Anterior cingulate cortex (tissue), 58 donors: ENCODE results near the gene PROK1.
A peak's percentile ranks its signal among the peaks of the same experiment; 100 is the strongest.
"Not testable (repeated sequence)": the region's sequence is repeated elsewhere in the genome, so short reads cannot be mapped to it uniquely, and the experiment has no call there.

ENCODE experiments used
- DNase-seq, 58 donors: peaks; one replicate each; lab custom pipeline; 2025; lab: John Stamatoyannopoulos, UW

The PROK1 gene

DNA sequence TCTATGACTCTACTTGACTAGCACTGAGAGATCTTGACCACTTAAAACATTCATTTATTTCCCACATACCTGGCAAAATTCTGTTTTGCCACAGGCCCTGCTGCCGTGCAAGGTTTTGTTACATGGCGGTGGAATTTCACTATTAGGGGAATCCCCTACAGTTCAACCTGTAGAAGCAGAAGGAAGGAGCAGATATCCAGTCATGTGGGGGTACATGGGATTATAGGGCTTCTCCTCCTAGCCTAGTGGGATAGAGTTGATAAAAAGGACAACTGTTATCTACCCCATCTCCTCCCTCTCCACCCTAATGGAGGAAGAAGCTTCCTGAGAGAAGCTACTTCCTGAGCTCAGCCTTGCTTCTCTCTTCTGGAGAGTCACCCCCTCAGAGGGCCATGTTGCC lies 17.7 kb upstream of the PROK1 start:
- no peak for DNase-seq

DNA sequence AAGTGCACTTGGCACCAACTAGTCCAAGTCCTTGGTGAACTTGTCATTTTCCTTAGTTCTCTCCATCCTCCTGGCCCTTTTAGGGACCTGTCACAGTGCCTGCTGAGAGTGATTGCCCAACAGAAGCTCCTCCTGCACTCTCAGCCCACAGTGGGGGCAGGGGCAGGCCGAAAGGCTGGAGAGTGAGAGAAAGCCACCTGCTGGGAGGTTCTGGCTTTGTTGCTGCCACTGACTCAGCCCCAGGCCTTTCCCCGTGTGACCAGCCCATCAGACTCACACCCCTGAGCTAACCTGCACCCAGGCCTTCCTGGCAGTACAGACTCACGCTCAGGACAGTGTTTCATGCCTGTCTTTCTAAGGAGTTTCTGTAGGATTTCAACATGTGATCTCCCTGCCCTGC lies 17.1 kb upstream of the PROK1 start:
- peak in 6 of 58 donors; percentile 1 to 61 (median 8) for DNase-seq

DNA sequence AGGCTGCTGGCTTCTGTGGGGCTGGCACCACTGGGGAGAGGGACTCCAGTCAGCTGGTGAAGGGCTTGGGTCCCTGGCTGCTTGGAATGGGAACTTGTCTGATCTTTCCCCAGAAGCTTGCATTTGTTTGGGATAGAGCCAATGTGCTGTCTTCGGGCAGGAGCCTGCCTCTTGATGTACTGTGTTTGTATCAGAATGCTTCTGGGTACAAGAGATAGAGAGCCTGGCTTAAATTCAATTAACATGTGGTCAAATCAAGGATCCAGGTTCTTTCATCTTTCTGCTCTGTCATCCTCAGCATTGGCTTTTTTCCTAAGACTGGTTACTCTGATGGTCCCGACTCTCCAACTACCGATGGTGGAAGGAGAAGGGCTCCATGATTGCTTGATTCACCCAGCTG lies 16.0 kb upstream of the PROK1 start:
- DNase-seq, result no peak

DNA sequence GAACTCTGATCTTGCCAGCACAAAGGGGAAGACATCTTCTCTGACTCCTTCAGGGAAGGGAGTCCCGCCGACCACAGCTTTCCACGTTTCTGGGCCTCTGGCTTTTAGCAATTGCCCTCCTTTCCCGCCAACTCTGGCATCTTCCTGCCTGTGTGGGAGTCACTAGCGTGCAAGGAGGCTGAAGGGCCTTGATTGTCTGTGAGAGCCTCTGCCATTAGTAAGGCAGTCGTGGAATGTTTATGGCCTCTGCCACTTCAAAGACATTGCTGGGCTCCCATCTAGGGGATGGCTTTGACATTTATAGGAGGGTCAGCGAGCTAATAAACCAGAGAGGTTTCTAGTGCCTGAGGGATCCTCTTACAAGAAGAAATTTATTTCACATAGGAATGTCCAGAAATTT lies 14.3 kb upstream of the PROK1 start:
- no peak for DNase-seq

DNA sequence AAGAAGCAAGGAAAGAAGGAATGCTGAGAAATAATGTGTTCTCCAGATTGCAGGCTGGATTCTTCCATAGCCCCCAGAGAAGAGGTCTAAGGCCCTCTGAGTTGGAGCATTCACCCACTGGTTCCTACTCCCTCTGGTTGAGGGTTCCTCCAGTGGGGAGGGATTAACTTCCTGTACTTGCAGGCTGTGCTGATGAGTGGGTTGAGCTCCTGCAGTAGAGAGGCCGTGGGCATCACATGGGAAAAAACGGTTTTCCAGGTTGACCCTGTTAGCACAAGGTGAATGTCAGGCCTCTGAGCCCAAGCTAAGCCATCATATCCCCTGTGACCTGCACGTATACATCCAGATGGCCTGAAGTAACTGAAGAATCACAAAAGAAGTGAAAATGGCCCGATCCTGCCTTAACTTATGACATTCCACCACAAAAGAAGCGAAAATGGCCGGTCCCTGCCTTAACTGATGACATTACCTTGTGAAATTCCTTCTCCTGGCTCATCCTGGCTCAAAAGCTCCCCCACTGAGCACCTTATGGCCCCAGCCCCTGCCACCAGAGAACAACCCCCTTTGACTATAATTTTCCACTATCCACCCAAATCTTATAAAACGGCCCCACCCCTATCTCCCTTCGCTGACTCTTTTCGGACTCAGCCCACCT lies 13.2 kb upstream of the PROK1 start:
- not testable (repeated sequence) for DNase-seq

DNA sequence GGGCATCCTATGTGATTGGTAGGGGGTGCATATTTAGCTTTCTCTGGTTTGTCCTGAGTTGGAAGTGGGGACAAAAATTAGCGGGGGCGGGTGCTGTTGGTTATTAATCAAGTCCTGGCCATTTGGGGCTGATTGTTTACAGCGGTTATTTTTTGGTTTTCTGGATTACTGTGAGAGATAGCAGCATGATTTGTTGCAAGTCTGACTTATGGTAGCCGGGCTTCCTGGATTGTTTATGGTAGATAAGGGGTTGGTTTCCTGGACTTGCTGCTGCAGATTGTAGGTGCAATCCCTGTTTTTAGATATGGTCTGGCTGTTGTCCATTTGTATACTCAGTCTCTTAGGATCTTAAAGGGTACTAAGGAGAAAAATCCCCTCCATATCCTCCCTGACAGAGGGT lies 12.1 kb upstream of the PROK1 start:
- DNase-seq, result no peak

DNA sequence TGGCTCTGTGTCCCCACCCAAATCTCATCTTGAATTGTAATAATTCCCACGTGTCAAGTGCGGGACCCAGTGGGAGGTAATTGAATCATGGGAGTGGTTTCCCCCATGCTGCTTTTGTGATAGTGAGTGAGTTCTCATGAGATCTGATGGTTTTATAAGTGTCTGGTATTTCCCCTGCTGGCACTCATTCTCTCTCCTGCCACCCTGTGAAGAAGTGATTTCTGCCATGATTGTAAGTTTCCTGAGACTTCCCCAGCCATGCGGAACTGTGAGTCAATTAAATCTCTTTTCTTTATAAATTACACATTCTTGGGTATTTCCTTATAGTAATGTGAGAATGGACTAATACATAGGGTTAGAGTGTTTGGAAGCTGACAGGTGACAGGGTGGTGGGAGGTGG lies 11.1 kb upstream of the PROK1 start:
- DNase-seq, result not testable (repeated sequence)

DNA sequence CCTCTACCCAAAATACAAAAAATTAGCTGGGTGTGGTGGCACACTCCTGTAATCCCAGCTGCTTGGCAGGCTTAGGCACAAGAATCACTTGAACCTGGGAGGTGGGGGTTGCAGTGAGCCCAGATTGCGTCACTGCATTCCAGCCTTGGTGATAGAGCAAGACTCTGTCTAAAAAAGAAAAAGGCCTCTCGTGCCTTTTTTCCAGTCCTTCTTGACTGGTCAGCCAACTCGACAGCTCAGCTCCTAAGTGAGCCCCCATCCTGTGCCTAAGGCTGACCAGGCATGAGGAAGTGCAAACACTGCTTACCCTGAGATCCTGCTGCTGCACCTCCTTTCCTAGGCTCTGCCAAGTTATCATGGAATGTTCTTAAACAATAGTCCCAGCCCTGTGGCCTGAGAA lies 10.1 kb upstream of the PROK1 start:
- DNase-seq, result no peak

DNA sequence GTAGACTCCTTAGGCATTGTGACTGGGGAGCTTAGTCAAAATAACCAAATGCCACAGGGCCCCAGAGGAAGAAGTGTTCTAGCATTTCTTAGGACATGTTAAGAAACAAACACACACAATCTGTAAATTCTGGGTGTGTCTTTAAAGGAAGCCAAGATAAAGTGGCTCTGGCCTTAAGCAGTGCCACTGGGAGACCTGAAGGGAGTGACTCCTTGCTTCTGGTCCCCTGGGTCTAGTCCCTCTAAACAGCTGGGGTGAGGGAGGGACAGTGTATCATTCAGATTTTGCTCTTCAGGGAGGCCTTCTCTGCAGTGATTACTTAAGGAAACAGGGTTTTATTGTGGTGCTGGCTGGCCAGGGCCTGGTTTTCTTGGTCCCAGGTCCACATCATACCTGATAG lies 9.1 kb upstream of the PROK1 start:
- no peak for DNase-seq

DNA sequence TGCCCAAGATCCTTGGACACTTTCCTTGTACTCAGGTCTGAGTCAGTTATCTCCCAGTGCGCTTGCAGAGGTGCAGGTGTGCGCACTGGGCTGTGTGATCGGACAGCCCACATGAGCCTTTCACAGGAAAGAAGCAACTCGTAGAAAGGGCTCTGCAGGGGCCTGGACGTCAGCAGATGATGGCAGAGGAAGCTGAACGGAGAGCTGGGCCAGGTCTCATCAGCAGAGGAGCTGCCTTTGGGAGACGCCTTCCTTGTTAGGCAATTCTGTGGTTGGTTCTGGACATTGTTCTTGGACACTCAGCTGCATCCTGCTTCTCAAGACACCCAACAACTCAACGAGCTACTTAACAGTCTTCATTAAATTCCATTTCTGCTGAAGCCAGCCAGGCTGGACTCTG lies 7.5 kb upstream of the PROK1 start:
- DNase-seq, result no peak

DNA sequence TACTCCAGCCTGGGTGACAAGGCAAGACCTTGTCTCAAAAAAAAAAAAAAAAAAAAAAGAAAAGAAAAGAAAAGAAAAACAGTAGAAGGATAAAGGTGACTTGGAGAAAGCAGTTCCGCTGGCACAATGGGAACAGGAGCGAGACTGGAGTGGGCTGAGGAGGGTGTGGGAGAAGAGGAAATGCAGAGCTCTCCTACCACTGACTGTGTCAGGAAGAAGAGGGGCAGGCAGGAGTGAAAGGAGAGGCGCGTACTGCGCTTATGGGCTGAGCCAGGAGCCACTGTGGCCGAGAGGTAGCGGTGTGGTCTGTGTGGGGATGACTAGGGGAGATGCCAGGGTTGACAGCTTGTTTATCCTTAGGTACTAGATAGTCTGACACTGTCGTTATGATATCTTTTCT lies 6.4 kb upstream of the PROK1 start:
- no peak for DNase-seq

DNA sequence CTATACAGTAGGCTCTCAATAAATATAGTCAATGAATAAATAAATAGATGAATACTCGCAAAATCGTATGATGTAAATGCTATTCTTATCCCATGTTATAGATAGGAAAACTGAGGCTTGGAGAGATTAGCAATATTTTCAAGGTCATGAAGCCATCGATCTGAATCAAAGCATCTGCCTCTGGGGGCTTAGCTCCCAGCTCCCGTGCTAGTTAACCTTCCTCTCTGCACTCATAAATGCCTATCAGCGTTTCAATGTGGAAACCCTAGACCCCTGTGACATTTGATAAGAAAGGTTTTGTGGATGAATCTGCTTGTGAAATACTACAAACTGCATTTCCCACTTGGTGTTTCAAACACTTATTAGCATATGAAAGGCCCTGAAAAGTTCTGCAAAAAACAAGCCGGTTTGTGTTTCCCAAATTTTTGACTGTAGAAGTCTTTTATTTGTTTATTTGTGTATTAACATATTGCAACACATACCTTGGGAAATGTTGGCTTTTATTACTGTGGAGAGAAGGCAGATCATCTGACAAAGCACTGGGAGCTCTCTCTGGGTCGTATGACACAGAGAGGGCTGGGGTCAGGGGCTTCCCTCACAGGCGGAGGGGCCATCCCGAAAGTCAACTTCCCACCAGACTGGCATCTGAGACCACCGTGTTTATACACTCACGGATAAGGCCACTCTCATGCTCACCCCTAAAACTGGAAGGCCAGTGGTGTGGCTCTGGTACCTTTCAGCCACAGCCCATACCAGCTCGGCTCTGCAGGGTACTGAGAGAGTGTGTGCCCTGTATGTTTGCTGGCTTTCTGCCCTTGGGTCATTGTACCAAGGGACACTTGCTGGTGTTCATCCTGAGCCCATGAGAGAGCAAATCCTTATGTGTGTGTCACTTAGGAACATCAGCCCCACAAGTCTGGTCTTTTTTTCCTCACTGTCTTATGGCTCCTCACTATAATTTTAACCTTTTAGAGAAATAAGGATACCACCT lies 993 bp upstream of the PROK1 start:
- no peak for DNase-seq

DNA sequence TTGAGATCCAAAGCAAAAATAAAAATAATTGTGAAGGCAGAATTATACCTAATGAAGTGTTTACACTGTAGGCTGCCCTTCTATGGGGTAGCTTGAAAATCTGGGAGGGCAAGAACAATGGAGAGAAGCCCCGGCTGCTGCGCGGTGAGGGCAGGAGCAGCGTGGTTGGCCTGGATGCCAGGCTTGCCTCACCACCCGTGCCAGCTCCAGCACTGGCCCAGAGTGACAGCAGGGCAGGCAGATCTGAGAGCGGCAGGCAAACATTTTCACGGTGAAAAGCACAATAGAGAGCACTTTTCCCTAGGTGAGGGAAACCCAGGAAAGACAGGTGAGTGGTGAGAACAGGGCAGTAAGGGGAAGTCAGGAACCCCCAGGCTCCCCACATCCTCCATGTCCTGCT lies 1.4 kb downstream of the PROK1 start:
- DNase-seq, result peak in 1 of 58 donors; percentile 4

DNA sequence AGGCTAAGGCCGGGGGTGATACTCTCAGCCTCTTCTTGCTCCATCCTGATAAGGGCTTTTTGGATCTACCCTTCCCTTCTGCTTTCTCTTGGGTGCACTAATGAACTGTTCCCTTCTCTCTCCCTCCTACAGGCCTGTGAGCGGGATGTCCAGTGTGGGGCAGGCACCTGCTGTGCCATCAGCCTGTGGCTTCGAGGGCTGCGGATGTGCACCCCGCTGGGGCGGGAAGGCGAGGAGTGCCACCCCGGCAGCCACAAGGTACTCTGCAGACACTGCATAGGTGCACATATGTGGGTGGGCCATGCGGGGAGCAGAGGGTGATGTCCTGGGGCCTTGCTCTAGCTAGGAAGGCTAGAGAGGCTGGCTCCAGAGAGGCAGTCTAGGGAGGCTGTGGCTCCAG lies 2.9 kb downstream of the PROK1 start:
- DNase-seq, result no peak

DNA sequence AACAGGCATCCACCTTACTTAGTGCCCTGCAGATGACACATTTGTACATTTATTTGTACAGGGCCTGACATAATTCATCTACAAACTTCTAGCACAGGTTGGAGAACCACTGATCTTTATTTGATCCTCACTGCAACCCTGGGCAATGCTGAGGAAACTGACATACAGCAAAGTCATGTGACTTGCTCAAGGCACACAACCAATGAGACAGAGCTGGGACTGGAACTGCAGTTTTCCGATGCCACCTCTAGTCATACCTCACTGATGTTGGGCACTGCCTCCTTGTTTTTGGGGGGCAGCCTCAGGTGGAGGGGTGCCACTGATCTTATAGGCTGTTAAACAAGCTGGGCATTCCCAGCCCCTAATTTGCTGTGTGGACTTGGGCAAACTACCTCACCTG lies 3.4 kb downstream of the PROK1 start:
- DNase-seq, result no peak

DNA sequence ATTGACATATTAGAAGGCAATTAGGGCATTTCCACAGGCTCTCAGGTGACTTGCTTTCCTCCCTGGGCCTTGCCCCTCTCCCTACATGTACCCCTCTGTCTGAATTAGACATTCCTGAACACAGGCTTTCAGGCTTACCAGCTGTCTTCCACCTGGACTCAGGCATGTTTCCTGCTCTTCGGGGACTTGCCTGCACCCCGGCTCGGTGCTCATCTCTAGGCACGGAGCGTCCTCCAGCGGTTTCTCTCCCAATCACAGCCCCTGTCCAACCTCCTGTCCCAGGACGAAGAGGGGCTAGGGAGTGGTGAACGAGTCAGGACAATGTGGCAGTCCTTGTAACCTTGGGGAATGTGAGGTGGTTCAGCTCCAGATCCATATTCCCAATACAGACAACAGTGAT lies 4.2 kb downstream of the PROK1 start:
- DNase-seq, result no peak

DNA sequence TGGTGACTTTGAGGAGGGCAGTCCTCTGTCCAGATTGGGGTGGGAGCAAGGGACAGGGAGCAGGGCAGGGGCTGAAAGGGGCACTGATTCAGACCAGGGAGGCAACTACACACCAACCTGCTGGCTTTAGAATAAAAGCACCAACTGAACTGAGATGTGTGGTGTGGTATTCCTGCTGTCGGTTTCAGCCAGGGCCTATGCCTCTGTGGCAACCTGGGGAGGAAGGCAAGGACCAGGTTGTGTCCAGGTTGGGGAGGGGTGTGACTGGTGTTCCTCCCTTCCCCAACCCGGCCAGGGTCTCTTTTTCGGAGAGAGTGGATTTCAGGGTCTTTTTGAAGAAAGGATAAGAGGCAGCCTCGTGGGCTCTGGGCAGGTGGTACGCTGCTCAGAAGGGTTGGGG lies 6.3 kb downstream of the PROK1 start:
- no peak for DNase-seq

DNA sequence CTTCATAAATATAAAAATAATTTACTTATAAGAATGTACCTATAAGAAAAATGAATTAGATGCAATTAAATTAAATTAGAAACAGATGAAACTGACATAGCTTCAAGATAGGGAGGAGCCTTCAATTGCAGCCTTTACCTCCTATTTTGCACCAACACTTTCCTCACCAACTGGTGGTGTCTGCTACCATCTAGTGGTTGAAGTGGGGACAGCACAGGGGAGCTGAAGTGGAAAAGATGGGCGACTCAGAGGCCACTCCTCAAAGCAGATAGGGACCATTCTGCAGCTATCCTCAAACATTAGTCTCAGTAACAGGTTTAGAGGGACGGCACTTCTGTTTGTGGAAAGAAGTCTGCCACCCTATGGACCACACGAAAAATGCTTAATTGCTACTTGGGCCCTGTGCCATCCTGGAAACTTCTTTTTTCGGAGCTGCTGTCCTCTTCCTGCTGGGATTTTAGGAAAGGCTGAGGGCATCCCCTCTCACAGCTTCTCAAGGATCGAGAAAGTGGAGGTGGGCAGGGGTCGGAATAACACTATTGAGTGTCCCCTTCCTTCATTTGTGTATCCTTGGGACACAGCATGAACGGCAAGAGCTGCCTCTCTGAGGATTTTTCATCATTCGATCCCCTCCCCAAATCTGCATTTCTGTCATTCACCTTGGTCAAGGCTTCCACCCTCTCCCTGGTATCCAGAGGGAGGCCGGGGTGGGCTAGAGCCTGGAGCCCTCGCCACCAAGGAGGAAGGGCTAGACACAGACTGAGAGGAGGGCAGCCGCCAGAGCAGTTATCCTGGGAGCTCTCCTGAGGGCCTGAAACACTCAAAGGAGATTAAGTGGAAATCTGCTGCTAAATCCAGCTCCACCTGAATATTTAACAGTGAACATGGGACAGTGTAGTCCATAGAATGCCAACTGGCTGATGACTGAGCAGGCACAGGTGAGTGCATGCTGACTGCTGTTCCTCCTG lies 9.6 kb downstream of the PROK1 start:
- peak in 55 of 58 donors; percentile 13 to 84 (median 58) for DNase-seq

DNA sequence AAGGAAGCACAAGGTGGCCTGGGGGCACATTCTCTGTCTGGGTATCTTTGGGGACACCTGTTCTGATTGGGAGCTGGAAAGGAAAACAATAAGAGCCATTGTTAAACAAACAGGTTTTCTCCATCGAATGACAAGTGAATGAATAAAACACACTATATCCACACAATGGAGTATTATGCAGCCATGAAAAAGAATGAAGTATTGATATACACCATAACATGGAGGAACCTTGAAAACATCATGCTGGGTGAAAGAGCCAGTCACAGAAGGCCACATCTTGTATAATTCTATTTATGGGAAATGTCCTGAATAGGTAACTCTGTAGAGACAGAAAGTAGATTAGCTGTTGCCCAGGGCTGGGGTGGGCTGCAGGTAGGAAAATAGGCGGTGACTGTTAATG lies 11.1 kb downstream of the PROK1 start:
- no peak for DNase-seq

DNA sequence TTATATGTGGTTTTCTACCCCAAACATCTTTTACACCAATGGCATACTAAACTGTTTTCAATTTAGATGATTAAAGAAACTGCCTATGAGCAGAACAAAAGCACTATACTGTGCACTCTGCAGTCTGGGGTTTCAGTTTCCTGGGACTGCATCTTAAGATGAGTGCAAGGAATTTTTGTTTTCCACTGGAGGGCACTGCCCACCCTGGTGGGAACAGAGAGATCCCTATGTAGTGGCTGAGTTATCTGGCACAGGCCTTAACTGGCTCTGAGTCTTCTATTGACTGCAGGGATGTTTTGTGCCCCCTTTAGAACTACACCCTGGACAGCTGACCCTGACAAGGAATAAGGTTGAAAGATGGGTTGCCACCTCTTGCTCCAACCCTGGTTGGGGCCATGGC lies 12.0 kb downstream of the PROK1 start:
- peak in 4 of 58 donors; percentile 3 to 14 (median 7) for DNase-seq

DNA sequence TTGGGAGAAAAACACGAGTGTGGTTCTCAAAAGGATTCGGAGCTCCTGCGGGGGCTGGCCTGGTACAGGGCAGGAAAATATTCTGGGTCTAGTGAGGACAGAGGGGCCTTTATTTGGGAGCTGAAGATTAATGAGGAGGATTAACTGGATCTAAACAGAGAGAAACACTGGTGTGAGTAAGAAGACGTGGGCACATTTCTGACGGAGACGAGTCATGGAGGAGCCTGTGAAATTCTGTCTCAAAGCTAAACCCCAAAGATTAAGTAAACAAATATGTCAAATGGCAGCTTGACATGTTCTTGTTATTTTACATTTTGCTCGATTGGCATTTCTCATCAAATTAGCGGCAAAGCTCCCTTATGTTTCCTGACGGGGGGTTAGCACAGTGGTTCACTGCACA lies 12.8 kb downstream of the PROK1 start:
- DNase-seq, result no peak
